Panc1 (cell line): ENCODE results near the gene PYGM. TPM values are rescaled to one million over a fixed set of nuclear protein-coding genes. Genes with fewer than 3 reads are reported as not detected.
A peak's percentile ranks its signal among the peaks of the same experiment; 100 is the strongest.

Source experiments
- ATAC-seq: fragments of 200-7000 bp; cut with Tn5 transposase; 2 replicates; pipeline ENCODE4 v1.9.1; 2020; ENCODE audit warnings: mild to moderate bottlenecking, moderate library complexity
- BruUV-seq: library from RNA; stranded (reverse); fragments of 400-500 nt; replicated peaks from 2 replicates; lab custom pipeline; 2021; lab: Mats Ljungman, UMichigan
- CTCF ChIA-PET: fragments of 300-600 bp; sonication (Branson Sonifier 250); formaldehyde crosslinking; loops from one replicate; lab custom pipeline; 2022; ENCODE audit warnings: antibody characterized with exemption; lab: Charles Lee
- POLR2A ChIA-PET: fragments of 300-600 bp; sonication (Branson Sonifier 250); formaldehyde crosslinking; loops from one replicate; lab custom pipeline; 2022; ENCODE audit warnings: antibody characterized with exemption; lab: Charles Lee
- DNase-seq: peaks from one replicate; pipeline ENCODE4 v3.0.0-alpha.2; 2010; ENCODE audit warnings: low read depth, low spot score
- H3K27ac ChIP-seq: 2 replicates; pipeline ENCODE4 v1.5.1; 2011; ENCODE audit warnings: mild to moderate bottlenecking, low read length, inconsistent platforms
- H3K27me3 ChIP-seq: fragments of 200-500 bp; sonication (Bioruptor generic); 2 replicates; pipeline ENCODE4 v1.6.0; 2014; ENCODE audit warnings: low read length, inconsistent platforms; ENCODE audit not compliant: control insufficient read depth, insufficient read depth
- H3K36me3 ChIP-seq: fragments of 200-500 bp; sonication (Bioruptor generic); 2 replicates; pipeline ENCODE4 v1.5.1; 2014; ENCODE audit warnings: inconsistent platforms, mild to moderate bottlenecking, low read length, moderate library complexity; ENCODE audit not compliant: control insufficient read depth, insufficient read depth
- H3K4me1 ChIP-seq: 2 replicates; pipeline ENCODE4 v1.5.1; 2011; ENCODE audit warnings: inconsistent platforms, mild to moderate bottlenecking, low read length, moderate library complexity; ENCODE audit not compliant: control insufficient read depth, insufficient read depth
- H3K4me3 ChIP-seq, 2 experiments: 2 replicates each; pipeline ENCODE4 v1.5.1; 2011 to 2012; ENCODE audit warnings: low read depth in 2 of 2, low read length in 2 of 2, mild to moderate bottlenecking in 2 of 2, inconsistent platforms in 1 of 2, moderate library complexity in 1 of 2
- H3K9me3 ChIP-seq: fragments of 200-500 bp; sonication (Bioruptor generic); 2 replicates; pipeline ENCODE4 v1.5.1; 2014; ENCODE audit warnings: low read depth, mild to moderate bottlenecking, inconsistent platforms, low read length, moderate library complexity; ENCODE audit not compliant: control insufficient read depth, insufficient read depth
- CTCF ChIP-seq: fragments of 450-650 bp; IDR thresholded peaks from 2 replicates; pipeline ENCODE4 v1.5.1; 2017; ENCODE audit warnings: mild to moderate bottlenecking
- POLR2AphosphoS5 ChIP-seq: IDR thresholded peaks from 2 replicates; pipeline ENCODE4 v1.6.1; 2012; ENCODE audit warnings: mild to moderate bottlenecking, low read depth, low read length, moderate library complexity
- REST ChIP-seq, 2 experiments: IDR thresholded peaks; 2 replicates each; pipeline ENCODE4 v1.6.1; 2011 to 2012; ENCODE audit warnings: low read depth in 2 of 2, control low read depth in 1 of 2, low read length in 1 of 2, mild to moderate bottlenecking in 1 of 2, moderate library complexity in 1 of 2; ENCODE audit not compliant: insufficient read depth in 1 of 2
- SIN3A ChIP-seq: IDR thresholded peaks from 2 replicates; pipeline ENCODE4 v1.6.1; 2012; ENCODE audit warnings: low read depth, mild to moderate bottlenecking, low read length, moderate library complexity, borderline replicate concordance; ENCODE audit not compliant: insufficient read depth
- TCF7L2 ChIP-seq: IDR thresholded peaks from 2 replicates; pipeline ENCODE4 v1.6.1; 2011; ENCODE audit warnings: mild to moderate bottlenecking, low read depth, low read length, inconsistent platforms
- in situ Hi-C: cut with HindIII; loops from 2 replicates; pipeline ENCODE4 v1.10.0; 2016; ENCODE audit warnings: low sequenced_read_pairs, low pct_unique_long_range_greater_than_20kb
- intact Hi-C: fragments of 100-400 bp; cut with micrococcal nuclease; formaldehyde crosslinking; loops from one replicate; pipeline ENCODE4 v1.10.0; 2022; ENCODE audit not compliant: unreplicated experiment
- total RNA-seq: library from RNA; stranded (reverse); gene quantifications from one replicate; pipeline ENCODE4 v1.2.1, GENCODE V29; 2021; ENCODE audit not compliant: unreplicated experiment

Gene PYGM
- total RNA-seq, 1 experiment from 2014 or later, result 0.39 TPM

DNA sequence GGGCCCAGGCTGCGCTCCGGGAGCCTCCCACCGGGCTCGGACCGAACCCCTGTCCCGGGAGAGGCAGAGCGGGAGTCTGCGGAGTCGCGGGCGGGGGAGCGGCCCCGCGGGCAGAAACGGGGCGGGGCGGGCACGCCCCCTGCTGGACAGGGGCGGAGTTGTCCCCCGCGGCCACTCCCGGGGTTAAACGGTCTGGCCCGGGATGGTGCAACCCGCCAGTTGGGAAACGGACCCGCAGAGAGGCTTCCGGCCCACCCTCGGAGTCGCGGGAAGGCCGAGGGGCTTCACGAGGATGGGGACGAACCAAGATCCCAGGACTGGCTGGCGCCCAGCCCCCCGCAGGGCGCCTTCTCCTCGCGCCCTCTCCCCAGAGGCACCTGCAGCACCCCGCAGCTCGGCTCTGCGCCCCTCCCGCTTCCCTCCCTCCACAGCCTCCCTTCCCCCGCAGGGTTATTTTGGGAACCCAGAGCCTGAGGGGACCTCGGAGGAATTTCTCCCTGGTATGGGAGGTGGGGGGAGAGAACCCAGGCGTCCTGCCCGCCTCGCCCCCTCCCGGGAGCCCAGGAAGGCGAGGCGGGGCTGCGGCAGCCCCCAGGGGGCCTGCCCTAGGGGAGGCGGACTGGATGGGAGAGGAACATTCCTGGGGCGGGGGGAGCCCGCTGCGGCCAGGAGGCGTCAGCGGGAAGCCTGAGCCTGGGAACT lies 16.7 kb downstream of the PYGM start:
- TF ChIP-seq CTCF, result peak; percentile 91
- no peak for TF ChIP-seq TCF7L2
- no TSS peak for BruUV-seq
- in situ Hi-C loops, result no loop called here
- peak overlapping the region; percentile 68; the same call in 1 of the 2 replicates for H3K27ac ChIP-seq
- no peaks in the 10 kb centered on the region for H3K27me3 ChIP-seq
- H3K4me3 ChIP-seq, result peak overlapping the region; percentile 43 to 61
- ATAC-seq, result peak; percentile 73
- intact Hi-C loops, result no loop called here
- ChIA-PET POLR2A (no interaction called here), CTCF (interaction anchor here (0.6 to 1.7 kb wide), 4 partner anchors 10 to 39 kb away, joined by 3 to 7 read pairs (median 5); partner anchors contain the start of genes PYGM and SF1)
- H3K9me3 ChIP-seq, result no peaks in the 10 kb centered on the region
- H3K4me1 ChIP-seq, result peaks cover 13% of the 10 kb centered on the region
- no peaks in the 10 kb centered on the region; the same call in 1 of the 2 replicates for H3K36me3 ChIP-seq
- DNase-seq, result no peak

DNA sequence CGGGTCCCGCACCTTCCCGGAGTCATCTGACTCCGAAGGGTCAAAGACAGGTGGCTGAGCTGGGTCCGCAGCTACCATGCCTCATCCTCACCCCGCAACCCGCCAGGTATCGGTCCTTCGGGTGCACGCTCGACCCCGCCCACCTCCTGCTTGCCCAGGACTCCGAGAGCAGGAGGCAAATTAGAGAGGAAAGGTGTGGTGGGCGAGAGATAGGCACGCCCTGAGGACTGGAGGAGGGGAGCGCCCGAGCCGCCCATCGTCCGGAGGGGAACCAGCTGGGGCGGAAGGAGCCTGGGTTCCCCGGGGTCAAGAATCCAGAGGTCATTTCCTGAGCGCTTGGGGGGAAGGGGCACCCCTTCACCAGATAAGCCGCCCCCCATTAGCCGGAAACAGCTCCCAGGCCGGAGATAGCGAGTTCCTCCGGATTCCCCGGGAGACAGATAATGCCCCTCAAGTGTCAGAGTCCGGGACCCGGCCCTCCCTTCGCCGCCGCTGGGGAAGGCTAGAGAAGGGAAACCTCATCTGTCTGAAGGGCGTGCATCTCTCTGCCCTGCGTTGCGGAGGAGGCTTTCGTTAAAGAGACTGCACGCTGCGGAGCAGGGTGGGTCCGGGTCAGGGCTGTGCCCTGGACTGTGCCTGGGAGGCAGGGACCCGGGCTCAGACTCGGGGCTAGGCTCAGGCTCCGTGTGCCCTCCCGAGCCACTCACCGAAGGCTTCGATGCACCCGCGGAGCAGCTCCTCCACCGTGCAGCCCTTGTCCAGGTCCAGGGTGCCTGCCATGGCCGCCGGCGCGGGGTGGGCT lies 17.5 kb downstream of the PYGM start:
- DNase-seq (no peak), ATAC-seq (peak; percentile 35)
- ChIA-PET POLR2A (no interaction called here), CTCF (interaction anchor here (0.6 to 0.8 kb wide), 3 partner anchors 20 to 38 kb away, joined by 3 to 6 read pairs (median 5); no protein-coding TSS in a partner anchor)
- H3K27me3 ChIP-seq, result no peaks in the 10 kb centered on the region
- H3K4me1 ChIP-seq, result peaks cover 13% of the 10 kb centered on the region
- H3K36me3 ChIP-seq, result no peaks in the 10 kb centered on the region; the same call in 1 of the 2 replicates
- TF ChIP-seq POLR2AphosphoS5 (no peak), CTCF (no peak), TCF7L2 (no peak), SIN3A (no peak), REST (IDR thresholded peaks at IDR 0.05; ENCODE audit: insufficient read depth in 1 of 2, low read depth in 2 of 2, low read length in 1 of 2) (no peak)
- H3K4me3 ChIP-seq, result peak overlapping the region; percentile 43 to 61
- no peaks in the 10 kb centered on the region for H3K9me3 ChIP-seq
- H3K27ac ChIP-seq, result no peak overlapping the region
- no TSS peak for BruUV-seq
- intact Hi-C loops, result no loop called here
- in situ Hi-C loops, result no loop called here
